ENCODE results near the gene VSTM5. TPM values are rescaled to one million over a fixed set of nuclear protein-coding genes. Genes with fewer than 3 reads are reported as not detected.

Gene VSTM5
- total and polyA plus RNA-seq, 4 donors, result 0.05 TPM; not detected in 3

DNA sequence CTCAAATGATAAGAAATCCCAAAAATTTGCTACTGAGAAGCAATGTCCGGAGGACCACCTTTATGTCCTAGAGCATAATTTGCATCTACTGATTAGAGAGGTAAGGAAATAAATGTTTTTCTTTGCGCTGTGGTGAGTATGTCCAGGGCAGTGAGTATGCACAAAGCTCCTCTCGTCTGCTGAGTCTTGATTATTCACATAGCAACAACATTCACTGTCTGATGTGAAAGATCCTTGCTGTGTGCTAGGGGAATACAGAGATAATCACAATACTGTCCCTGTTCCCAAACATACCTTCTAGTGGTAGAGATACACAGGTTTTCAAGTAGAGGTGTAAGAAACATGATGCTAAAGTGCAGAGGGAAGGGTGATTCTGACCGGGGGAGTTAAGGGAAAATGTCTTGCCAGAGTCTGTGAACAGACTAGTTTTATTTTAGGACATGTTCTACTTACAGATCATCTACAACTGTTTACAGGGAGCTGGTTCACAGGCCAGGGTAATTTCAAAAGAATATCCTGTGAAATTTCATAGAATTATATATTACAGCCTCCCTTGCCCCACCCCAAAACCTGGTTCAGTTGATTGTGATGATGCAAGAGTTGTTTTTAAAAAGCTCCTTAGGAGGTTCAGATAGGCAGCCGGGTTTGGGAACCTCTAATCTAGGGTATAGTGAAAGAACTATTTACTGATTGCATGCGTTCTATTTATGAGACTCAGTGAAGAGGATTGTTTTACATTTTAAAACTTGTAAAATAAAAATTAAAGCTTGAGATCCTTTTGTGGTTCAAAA lies 53.8 kb downstream of the VSTM5 start (continued):
- TF ChIP-seq, protein P1, sequence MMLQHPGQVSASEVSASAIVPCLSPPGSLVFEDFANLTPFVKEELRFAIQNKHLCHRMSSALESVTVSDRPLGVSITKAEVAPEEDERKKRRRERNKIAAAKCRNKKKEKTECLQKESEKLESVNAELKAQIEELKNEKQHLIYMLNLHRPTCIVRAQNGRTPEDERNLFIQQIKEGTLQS (IDR thresholded peaks at IDR 0.05), result no peak
- TF ChIP-seq, protein P2, sequence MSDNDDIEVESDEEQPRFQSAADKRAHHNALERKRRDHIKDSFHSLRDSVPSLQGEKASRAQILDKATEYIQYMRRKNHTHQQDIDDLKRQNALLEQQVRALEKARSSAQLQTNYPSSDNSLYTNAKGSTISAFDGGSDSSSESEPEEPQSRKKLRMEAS (IDR thresholded peaks at IDR 0.05), result no peak

DNA sequence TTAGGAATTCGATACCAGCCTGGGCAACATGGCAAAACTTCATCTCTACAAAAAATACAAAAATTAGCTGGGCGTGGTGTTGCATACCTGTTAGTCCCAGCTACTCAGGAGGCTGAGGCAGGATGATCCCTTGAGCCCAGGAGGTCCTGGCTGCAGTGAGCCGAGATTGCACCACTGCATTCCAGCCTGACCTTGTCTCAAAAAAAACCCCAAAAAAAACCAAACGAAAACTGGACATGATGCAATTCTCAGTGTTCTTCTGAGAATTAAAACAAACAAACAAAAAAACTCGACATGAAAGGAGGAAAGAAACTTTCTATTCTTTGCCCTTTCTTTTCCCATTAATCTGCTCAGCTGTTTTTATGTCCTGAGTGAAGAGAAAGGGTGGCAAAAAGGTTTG lies 58.9 kb downstream of the VSTM5 start:
- H3K9ac ChIP-seq (ENCODE audit: low read depth in 1 of 2, low read length in 2 of 2), result no peak overlapping the region
- peaks cover 9 to 67% (median 60%) of the 10 kb centered on the region in 4 donors for H3K36me3 ChIP-seq (ENCODE audit: control insufficient read depth in 4 of 4, insufficient read depth in 3 of 4, low read depth in 1 of 4, low read length in 3 of 4)
- no peak for TF ChIP-seq HNF4G (IDR thresholded peaks at IDR 0.05)
- no peak for TF ChIP-seq EGR1 (IDR thresholded peaks at IDR 0.05; ENCODE audit: low read depth in 2 of 2)
- TF ChIP-seq FOXA1 (IDR thresholded peaks at IDR 0.05), result no peak
- TF ChIP-seq YY1 (IDR thresholded peaks at IDR 0.05), result no peak
- no peak for TF ChIP-seq GABPA (IDR thresholded peaks at IDR 0.05 in 1 of 2, conservative IDR thresholded peaks at IDR 0.05 in 1 of 2)
- no peak for TF ChIP-seq FOXA2 (IDR thresholded peaks at IDR 0.05)
- no peak for TF ChIP-seq SP1 (IDR thresholded peaks at IDR 0.05)
- TF ChIP-seq, protein P3, sequence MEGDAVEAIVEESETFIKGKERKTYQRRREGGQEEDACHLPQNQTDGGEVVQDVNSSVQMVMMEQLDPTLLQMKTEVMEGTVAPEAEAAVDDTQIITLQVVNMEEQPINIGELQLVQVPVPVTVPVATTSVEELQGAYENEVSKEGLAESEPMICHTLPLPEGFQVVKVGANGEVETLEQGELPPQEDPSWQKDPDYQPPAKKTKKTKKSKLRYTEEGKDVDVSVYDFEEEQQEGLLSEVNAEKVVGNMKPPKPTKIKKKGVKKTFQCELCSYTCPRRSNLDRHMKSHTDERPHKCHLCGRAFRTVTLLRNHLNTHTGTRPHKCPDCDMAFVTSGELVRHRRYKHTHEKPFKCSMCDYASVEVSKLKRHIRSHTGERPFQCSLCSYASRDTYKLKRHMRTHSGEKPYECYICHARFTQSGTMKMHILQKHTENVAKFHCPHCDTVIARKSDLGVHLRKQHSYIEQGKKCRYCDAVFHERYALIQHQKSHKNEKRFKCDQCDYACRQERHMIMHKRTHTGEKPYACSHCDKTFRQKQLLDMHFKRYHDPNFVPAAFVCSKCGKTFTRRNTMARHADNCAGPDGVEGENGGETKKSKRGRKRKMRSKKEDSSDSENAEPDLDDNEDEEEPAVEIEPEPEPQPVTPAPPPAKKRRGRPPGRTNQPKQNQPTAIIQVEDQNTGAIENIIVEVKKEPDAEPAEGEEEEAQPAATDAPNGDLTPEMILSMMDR (IDR thresholded peaks at IDR 0.05; ENCODE audit: low read depth, low read length, missing input control), result no peak
- no peak for TF ChIP-seq NR2F2 (IDR thresholded peaks at IDR 0.05)
- TF ChIP-seq, protein P2 (IDR thresholded peaks at IDR 0.05), result no peak
- no peak for TF ChIP-seq RXRA (IDR thresholded peaks at IDR 0.05)
- H3K27ac ChIP-seq (ENCODE audit: low read depth in 1 of 2, low read length in 2 of 2), result no peak overlapping the region
- WGBS, result 63% methylated on average over 5 of the region's 5 CpGs
- H3K4me3 ChIP-seq (ENCODE audit: low read depth in 1 of 3, low read length in 3 of 3), result no peak overlapping the region
- peaks cover 0 to 5% (median 3%) of the 10 kb centered on the region in 4 donors for H3K4me1 ChIP-seq (ENCODE audit: control insufficient read depth in 4 of 4, insufficient read depth in 4 of 4, low read length in 3 of 4)
- H3K9me3 ChIP-seq (ENCODE audit: control insufficient read depth in 4 of 4, low read length in 3 of 4), result no peaks in the 10 kb centered on the region
- H3K27me3 ChIP-seq (ENCODE audit: control insufficient read depth in 4 of 4, insufficient read depth in 4 of 4, low read length in 3 of 4), result no peaks in the 10 kb centered on the region
- no peak for DNase-seq (ENCODE audit: low spot score)

DNA sequence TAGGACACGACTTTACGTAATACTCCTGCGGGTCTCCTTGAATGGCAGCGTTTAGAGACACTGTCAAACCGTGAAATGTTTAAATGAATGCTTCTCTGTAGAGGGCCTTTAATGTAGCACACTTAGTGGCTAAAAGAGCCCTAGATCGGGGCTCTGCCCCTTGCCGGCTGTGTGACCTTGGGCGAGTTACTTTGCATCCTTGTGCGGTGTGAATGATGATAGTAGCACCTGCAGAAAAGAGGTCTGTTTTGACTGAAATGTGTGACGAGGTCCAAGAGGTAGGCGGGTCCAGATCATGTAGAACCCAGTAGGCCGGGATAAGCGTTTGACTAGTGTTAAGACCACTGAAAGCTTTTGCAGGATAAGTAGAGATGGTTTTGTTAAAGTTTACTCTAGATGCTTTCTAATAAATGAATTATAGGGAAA lies 65.5 kb downstream of the VSTM5 start:
- Histone ChIP-seq H3K4me3 (ENCODE audit: low read depth in 1 of 3, low read length in 3 of 3) (peak overlapping the region; percentile 88 to 98 (median 91)), H3K36me3 (ENCODE audit: control insufficient read depth in 4 of 4, insufficient read depth in 3 of 4, low read depth in 1 of 4, low read length in 3 of 4) (peaks cover 3 to 13% (median 8%) of the 10 kb centered on the region in 4 donors), H3K27me3 (ENCODE audit: control insufficient read depth in 4 of 4, insufficient read depth in 4 of 4, low read length in 3 of 4) (no peaks in the 10 kb centered on the region), H3K9me3 (ENCODE audit: control insufficient read depth in 4 of 4, low read length in 3 of 4) (no peaks in the 10 kb centered on the region), H3K27ac (ENCODE audit: low read depth in 1 of 2, low read length in 2 of 2) (peak overlapping the region; percentile 90 to 93), H3K9ac (ENCODE audit: low read depth in 1 of 2, low read length in 2 of 2) (peak overlapping the region; percentile 59 to 93), H3K4me1 (ENCODE audit: control insufficient read depth in 4 of 4, insufficient read depth in 4 of 4, low read length in 3 of 4) (peaks cover 6 to 27% (median 17%) of the 10 kb centered on the region in 4 donors)
- TF ChIP-seq RAD21 (IDR thresholded peaks at IDR 0.05) (no peak), SP1 (IDR thresholded peaks at IDR 0.05) (no peak), HNF4G (IDR thresholded peaks at IDR 0.05) (no peak), FOXA1 (IDR thresholded peaks at IDR 0.05) (no peak), EGR1 (IDR thresholded peaks at IDR 0.05; ENCODE audit: low read depth in 2 of 2) (no peak), TAF1 (conservative IDR thresholded peaks at IDR 0.05) (no peak), RXRA (IDR thresholded peaks at IDR 0.05) (no peak)
- TF ChIP-seq, protein P4, sequence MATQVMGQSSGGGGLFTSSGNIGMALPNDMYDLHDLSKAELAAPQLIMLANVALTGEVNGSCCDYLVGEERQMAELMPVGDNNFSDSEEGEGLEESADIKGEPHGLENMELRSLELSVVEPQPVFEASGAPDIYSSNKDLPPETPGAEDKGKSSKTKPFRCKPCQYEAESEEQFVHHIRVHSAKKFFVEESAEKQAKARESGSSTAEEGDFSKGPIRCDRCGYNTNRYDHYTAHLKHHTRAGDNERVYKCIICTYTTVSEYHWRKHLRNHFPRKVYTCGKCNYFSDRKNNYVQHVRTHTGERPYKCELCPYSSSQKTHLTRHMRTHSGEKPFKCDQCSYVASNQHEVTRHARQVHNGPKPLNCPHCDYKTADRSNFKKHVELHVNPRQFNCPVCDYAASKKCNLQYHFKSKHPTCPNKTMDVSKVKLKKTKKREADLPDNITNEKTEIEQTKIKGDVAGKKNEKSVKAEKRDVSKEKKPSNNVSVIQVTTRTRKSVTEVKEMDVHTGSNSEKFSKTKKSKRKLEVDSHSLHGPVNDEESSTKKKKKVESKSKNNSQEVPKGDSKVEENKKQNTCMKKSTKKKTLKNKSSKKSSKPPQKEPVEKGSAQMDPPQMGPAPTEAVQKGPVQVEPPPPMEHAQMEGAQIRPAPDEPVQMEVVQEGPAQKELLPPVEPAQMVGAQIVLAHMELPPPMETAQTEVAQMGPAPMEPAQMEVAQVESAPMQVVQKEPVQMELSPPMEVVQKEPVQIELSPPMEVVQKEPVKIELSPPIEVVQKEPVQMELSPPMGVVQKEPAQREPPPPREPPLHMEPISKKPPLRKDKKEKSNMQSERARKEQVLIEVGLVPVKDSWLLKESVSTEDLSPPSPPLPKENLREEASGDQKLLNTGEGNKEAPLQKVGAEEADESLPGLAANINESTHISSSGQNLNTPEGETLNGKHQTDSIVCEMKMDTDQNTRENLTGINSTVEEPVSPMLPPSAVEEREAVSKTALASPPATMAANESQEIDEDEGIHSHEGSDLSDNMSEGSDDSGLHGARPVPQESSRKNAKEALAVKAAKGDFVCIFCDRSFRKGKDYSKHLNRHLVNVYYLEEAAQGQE (IDR thresholded peaks at IDR 0.05), result no peak
- TF ChIP-seq, protein P2 (IDR thresholded peaks at IDR 0.05), result no peak
- WGBS, result under 1% methylated on average over 13 of the region's 13 CpGs
- DNase-seq (ENCODE audit: low spot score), result no peak
